Measurements from ENCODE around the gene CFHR2.

- TF ChIP-seq CTCF (conservative IDR thresholded peaks at IDR 0.05) (no peak), ZFX (IDR thresholded peaks at IDR 0.05) (no peak)
Measured at GRCh38 chr1:196897158-196897828, 46.2 kb upstream of the CFHR2 start.

Measured in C4-2B (cell line).